GM04504 (cell line): ENCODE data around the gene RHOT2.
"Not testable (repeated sequence)": the region's sequence is repeated elsewhere in the genome, so short reads cannot be mapped to it uniquely, and the experiment has no call there.

Experiments used
- DNase-seq: peaks from one replicate; pipeline ENCODE4 v3.0.0-alpha.2; 2012; ENCODE audit warnings: low read depth

Gene RHOT2

DNA sequence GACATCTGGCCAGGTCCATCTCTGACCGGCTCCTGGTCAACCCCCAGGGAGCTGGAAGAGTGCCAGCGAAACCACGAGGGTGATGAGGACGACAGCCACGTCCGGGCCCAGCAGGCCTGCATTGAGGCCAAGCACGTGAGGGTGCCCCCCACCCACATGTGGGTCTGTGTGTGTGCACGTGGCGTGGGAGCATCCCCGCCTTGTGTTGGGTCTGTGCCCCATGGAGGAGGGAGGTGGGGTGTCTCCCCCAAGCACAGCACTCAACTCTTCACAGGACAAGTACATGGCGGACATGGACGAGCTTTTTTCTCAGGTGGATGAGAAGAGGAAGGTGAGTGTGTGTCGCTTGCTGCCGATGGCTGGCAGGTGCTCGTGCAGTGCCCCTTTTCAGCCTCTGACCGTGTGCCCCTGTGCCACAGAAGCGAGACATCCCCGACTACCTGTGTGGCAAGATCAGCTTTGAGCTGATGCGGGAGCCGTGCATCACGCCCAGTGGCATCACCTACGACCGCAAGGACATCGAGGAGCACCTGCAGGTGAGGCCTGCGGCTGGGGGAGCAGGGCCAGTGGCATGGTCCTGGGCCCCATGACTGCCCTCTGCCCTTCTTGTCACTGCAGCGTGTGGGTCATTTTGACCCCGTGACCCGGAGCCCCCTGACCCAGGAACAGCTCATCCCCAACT, 14.0 kb downstream of the RHOT2 start:
- DNase-seq: no peak

DNA sequence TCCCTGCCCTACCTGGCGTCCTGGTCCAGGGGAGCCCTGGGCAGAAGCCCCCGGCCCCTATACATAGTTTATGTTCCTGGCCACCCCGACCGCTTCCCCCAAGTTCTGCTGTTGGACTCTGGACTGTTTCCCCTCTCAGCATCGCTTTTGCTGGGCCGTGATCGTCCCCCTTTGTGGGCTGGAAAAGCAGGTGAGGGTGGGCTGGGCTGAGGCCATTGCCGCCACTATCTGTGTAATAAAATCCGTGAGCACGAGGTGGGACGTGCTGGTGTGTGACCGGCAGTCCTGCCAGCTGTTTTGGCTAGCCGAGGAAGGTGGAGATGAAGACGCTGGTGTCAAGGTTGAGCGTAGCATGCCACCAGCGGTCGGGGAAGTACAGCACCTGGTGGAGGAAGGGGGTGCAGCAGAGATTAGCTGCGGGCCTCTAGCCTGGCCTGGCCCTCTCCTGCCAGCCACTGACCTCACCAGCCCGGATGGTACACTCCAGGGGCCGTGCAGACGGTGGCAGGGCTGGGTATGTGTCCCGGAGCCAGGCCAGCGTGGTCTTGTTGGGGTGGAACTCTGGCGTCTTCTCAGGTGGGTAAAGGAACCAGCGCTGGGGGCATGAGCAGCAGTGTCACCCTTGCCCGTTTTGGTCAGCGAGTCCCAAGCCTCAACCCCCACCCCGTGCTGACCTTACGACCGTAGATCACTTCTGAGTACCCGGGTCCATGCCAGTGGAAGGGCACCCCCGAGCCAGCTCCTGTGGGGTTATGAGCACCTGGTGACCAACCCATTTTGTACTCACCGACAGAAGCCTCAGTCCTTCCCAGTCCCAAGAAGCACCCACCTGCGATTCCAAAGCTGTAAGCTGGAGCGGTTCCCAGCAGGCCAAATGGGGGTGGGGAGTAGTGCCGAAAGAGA, 14.8 kb downstream of the RHOT2 start:
- no peak for DNase-seq

DNA sequence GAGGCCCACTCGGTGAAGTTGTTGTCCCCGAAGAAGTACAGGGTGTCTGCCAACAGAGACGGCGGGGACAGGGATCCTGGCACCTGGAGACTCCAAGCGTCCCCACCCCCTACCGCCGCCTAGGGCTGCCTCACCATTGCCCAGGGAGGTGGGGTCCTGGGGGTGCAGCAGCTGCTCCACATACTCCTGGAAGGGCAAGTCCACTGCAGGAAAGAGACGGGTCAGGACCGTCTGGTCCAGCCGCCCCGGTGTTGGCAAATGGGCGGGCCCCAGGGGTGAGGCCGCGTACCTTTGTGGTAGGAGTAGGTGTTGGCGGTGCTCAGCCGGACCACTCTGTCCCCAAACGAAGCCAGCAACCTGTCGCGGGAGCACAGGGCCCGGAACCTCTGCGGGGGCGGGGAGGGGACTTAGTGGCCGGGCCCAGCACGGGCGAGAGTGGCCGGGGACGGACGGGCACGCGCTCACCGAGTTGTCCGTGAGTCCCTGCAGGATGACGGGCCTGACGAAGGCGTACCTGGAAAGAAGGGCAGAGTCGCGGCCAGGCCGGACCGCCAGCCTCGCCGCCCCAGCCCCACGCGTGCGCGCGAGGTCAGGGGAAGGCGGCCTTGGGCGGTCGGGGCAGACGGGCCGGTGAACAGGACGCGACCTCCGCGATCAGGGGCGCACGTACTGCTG, 15.6 kb downstream of the RHOT2 start:
- DNase-seq: no peak

- peak; percentile 87 for DNase-seq
These were observed 16.3 kb downstream of the RHOT2 start, which contains the start of gene JMJD8 for GRCh38 chr16:684071-684794. Gene JMJD8 (minus strand): TSS chr16:684334. CDS start chr16:684319, 15 bp downstream.

DNA sequence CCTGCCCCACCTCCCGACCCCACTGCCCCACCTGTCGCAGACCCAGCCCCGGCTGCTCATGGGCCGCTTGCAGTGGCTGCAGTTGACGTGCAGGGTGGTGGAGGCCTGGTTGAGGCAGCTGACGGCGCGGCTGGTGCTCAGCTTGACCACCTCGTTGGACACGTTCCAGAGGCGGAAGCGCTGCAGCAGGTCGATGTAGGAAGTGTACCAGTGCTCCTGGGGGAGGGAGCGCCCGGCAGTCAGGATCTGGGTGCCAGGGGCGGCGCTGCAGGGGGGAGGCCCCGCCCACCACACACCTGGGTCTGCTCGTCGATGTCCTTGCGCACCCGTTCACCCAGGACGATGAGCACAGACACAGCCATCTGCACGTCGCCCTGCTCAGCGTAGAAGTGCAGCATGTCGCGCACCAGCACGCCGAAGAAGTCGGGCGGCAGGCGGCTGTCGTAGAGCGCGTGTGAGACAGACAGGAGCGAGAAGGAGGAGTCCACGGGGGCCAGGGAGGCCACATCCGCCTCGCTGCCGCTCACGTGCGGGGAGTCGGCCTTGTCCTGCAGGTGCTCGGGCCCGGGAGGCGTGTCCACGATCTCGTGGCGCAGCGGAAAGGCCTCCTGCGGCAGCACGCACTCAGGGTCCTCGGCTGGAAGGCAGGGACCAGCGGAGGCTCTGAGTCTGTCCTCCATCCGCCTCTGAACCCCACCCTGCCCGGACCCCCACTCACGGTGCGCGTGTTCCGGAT, 17.2 kb downstream of the RHOT2 start:
- no peak for DNase-seq

- no peak for DNase-seq
These were observed 18.0 kb downstream of the RHOT2 start for GRCh38 chr16:685967-686366.

DNA sequence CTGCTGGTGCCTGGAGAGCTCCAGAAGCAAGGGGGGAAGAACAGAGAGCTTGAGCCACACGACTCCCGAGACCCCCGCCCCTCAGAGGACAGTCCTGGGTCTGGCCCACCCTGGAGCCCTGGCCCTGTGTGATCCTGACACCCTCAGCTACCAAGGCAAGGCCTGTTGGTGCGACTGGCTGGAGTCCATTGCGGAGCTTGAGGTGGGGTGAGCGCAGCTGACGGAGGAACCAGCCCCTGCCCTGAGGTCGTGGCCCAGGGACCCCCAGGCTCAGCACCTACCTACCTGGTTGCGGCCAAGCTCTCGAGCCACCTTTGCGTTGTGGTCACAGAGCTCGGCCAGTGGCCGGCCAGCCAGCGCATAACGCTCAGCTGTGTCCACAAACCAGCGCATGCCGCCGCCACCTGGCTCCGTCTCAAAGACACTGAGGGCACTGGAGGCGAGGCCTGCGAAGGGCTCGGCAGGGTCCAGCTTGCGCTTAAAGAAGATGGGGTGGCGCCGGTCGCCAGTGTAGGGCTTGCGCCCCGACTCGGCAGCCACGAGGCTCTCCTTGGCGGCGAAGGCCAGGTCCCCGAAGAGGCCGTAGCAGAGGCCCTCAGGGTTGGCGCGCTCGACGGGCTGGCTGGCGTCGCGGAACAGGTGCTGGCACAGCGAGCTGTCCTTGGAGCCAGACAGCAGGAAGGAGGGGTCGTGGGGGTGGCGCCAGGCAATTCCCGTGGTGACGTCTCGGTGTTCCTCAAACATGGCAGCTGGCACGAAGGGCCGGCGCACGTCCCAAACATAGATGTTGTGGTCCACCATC, 18.7 kb downstream of the RHOT2 start:
- DNase-seq: no peak

- DNase-seq: no peak
These were observed 19.6 kb downstream of the RHOT2 start for GRCh38 chr16:687499-687898.

- no peak for DNase-seq
These were observed 21.4 kb downstream of the RHOT2 start for GRCh38 chr16:689175-689897.

DNA sequence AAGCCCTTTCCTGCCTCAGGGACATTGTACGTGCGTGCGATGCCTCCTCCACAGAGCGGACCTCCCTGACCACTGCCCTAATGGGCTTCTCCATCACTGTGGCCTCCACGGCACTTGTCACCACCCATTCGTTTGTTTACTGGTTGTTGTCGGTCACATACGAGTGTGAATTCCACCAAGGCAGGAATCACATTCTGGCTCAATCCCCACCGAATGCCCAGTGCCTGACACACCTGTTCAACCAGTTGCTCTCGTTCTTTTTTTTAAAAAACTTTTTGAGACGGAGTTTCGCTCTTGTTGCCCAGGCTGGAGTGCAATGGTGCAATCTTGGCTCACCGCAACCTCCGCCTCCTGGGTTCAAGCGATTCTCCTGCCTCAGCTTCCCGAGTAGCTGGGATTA, 23.3 kb downstream of the RHOT2 start:
- not testable (repeated sequence) for DNase-seq

GRCh38 chr16:692356-693108, 24.6 kb downstream of the RHOT2 start:
- DNase-seq: no peak

DNA sequence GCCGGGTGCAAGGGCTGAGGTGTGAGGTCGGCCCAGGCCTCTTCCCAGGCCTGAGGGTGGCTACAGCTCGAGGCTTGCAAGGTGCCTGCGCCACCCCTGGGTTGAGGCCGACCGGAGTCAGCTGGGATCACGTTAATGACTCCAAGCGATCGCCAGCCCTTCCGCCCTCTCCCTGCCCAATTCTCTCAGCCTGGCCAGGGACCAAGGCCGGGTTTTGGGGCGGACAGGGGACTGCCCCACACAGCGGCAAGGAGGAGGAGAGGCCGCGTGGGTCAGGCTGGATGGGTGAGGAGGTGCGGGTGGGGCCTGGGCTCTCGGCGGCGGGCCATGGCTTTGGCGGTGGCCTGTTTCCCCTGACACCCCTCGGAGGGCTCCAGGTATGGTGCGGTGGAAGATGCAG, 25.4 kb downstream of the RHOT2 start:
- no peak for DNase-seq

DNA sequence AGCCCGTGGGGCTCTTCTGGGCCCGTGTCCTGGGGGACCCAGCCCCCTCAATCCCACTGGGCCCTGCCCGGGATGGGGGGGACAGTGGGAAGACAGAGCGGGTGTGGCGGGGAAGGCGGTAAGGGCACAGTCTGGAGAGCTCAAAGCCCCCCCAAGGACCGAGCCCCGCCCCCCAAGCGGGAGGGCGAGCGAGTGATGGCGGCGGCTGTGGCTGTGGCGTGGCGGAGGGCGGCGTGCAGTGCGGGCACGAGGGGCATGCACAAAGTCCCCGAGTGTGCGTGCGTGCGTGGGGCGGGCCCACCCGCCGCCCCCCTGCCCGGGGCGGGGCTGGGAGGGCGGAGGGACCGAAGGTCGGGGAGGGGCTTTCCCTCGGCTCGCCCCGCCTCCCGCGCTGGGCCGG, 25.8 kb downstream of the RHOT2 start:
- DNase-seq: no peak

DNA sequence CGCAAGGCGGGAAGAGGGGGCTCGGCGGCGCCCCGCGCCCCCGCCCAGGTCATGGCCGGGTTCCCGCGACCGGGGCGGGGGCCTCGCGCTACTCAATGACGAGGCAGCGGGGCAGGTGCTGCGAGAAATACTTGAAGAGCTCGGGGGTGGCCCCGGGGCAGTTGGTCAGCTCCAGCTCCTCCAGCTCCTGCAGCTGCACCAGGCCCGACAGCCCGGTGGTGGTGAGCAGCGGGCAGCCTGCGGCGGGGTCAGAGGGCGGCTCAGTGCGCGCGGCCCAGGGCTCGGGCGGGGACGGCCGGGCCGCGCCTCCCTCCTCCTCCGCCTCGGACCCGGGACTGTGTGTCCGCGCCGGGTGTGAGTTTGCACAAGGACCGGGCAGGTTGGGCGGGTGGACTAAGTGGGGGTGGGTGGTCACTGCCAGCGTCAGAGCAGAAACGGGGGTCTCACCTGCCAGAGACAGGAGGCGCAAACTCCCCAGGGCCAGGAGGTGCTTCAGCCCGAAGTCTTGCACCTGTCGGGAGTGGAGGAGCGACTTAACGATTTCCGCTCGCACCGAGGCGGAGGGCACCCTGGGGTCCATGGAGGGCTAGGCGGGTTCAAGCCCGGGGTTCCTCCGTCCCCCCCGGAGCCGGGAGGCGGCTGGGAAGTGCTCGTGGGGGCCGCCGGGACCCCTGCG, 26.4 kb downstream of the RHOT2 start:
- no peak for DNase-seq

DNA sequence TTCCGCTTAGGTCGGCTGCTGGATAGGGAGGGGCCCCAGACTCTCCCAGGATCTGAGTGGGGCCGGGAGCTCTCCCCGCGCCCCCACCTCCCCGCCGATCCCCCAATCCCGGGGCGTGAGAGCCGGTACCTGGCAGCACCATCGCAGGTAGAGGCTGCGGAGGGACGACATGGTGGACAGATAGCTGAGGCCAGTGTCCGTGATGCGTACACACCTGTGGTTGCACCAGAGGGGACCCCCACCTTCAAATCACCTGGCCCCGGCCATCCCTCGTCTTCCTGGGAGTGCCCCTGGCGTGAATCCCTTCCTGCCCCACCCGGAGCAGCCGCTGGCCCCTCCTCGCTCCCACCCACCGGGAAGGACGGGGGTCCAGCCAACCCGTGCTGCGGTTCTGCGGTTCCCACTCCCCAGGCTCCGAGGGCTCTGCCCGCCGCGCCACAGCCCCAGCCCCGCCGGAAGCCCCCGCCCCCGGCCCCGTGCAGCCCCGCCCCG, 27.0 kb downstream of the RHOT2 start:
- DNase-seq: no peak

DNA sequence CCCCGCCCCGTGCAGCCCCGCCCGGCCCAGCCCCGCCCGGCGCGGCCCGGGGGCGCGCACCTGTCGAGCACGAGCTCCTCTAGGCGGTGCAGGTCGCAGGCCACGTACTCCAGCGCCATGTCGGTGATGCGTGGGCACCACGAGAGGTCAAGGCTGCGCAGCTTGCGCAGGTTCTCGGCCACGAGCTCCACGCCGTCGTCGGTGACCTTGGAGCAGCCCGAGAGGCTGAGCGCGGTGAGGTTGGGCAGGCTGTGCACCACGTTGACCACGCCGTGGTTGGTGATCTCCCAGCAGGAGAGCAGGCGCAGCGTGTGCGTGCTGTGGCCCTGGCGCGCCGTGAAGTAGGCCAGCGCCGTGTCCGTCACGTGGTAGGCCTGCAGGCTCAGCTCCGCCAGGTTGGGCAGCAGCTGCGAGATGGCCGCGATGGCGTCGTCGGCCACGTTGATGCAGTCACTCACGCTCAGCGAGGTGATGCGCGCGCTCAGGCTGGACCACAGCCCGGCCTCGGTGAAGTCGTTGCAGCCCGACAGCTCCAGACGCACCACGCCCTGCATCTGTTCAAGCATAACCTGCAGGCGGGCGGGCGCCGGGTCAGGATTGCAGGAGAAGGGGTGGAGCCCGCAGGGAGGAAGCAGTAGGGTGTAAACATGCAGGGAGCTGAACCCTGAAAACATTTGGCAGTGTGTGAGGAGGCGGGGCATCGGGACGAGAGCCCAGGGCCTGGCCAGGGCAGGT, 27.6 kb downstream of the RHOT2 start:
- no peak for DNase-seq

GRCh38 chr16:698911-699671, 31.2 kb downstream of the RHOT2 start:
- no peak for DNase-seq
